NCI-H82 treated with DMSO at 0.1 percent for 48 hours (cell line): ENCODE measurements around the gene TSC1.
"Not testable (repeated sequence)": the region's sequence is repeated elsewhere in the genome, so short reads cannot be mapped to it uniquely, and the experiment has no call there.

ENCODE experiments used
- DNase-seq: peaks from one replicate; lab custom pipeline; 2025; ENCODE audit not compliant: unreplicated experiment; lab: John Stamatoyannopoulos, UW

TSC1 gene

GRCh38 chr9:132976571-132976970 lies 32.2 kb upstream of the TSC1 start:
- DNase-seq, result no peak

- no peak for DNase-seq
Measured at GRCh38 chr9:132975961-132976360, 31.5 kb upstream of the TSC1 start.

- DNase-seq, result no peak
Measured at GRCh38 chr9:132973713-132974112, 29.3 kb upstream of the TSC1 start.

- DNase-seq, result no peak
Measured at GRCh38 chr9:132973166-132973565, 28.8 kb upstream of the TSC1 start.

GRCh38 chr9:132970324-132971062 lies 26.1 kb upstream of the TSC1 start:
- no peak for DNase-seq

GRCh38 chr9:132969783-132970182 lies 25.4 kb upstream of the TSC1 start:
- DNase-seq, result no peak

- not testable (repeated sequence) for DNase-seq
Measured at GRCh38 chr9:132967908-132968307, 23.5 kb upstream of the TSC1 start.

- no peak for DNase-seq
Measured at GRCh38 chr9:132965478-132965877, 21.1 kb upstream of the TSC1 start.

GRCh38 chr9:132961002-132961401 lies 16.6 kb upstream of the TSC1 start:
- no peak for DNase-seq

GRCh38 chr9:132957805-132958204 lies 13.4 kb upstream of the TSC1 start:
- DNase-seq, result peak; percentile 14

GRCh38 chr9:132955768-132956167 lies 11.4 kb upstream of the TSC1 start:
- no peak for DNase-seq

- no peak for DNase-seq
Measured at GRCh38 chr9:132955123-132955522, 10.7 kb upstream of the TSC1 start.

GRCh38 chr9:132949709-132950108 lies 5.3 kb upstream of the TSC1 start:
- DNase-seq, result no peak

GRCh38 chr9:132948482-132949050 lies 4.2 kb upstream of the TSC1 start:
- DNase-seq, result no peak

GRCh38 chr9:132947756-132948155 lies 3.3 kb upstream of the TSC1 start:
- no peak for DNase-seq

GRCh38 chr9:132946631-132947295 lies 2.3 kb upstream of the TSC1 start:
- no peak for DNase-seq

GRCh38 chr9:132946211-132946610 lies 1.8 kb upstream of the TSC1 start:
- DNase-seq, result no peak

GRCh38 chr9:132945186-132946130 lies 1.0 kb upstream of the TSC1 start:
- DNase-seq, result no peak

- no peak for DNase-seq
Measured at GRCh38 chr9:132943651-132944293, 644 bp downstream of the TSC1 start.

- DNase-seq, result no peak
Measured at GRCh38 chr9:132942541-132943182, 1.8 kb downstream of the TSC1 start.
